ENCODE data around the gene MRPS6.

Gene MRPS6

DNA sequence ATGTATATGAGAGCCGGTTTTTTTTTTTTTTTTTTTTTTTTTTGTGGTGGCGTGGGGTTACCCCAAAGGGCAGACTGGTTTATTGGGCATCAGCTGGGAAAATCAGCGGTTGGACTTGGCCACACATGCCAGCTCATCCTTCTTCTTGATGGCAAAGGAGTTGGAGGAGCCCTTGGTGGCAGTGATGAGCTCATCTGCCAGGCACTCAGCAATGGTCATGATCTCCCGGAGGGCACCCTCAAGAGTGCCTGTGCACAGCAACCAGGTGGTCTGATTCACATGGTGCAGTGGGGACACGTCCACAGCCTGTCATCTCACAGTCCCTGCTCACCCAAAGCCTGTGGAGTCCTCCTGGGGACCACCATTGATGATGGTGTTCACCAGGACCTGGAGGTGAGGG is 62.0 kb downstream of the MRPS6 start:
- DNase-seq: peak; percentile 56

DNA sequence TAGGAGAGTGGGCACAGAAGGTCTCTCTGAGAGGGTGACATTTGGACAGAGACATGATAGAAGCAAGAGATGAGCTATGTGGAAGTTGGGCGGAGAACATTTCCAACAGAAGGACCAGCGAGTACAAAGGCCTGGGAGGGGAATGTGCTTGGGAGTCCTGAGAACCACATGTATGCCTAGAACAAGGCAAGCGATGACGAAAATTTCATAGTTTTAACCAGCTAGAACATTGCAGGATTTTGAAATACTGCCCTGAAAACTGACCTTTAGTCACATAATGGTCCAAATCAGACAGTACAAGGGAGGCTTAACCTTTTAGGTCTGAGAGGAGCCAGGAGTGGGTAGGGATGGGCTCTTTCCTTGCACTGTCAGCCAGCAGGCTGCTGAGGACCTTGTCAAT is 68.0 kb downstream of the MRPS6 start:
- DNase-seq: no peak

DNA sequence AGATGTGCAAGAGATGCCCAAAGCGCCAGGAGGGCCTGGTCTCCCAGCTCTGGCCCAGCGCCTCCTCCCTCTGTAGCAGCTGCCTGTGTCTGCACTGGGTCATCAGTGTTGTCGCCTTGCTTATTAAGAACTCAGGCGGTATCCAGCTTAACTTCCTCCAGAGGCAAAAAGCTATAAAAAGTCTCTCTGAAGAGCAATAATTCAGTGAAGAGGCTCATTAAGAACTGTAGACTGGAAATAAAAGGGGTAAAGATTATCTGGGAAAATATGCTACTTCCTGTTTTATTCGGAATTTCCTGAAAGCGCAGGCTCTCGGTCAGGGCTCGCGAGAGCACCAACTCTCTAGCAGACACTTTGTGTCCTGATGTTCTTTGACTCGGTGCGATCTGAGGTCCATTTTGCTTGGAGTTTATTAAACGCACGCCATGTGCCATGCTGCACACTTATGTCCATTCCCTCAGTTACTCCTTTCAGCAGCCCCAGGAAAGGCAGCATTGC is 70.4 kb downstream of the MRPS6 start:
- no peak for DNase-seq

GRCh38 chr21:34144224-34144623 is 70.8 kb downstream of the MRPS6 start:
- DNase-seq: no peak

- no peak for DNase-seq
Observed at GRCh38 chr21:34147792-34148418, 74.5 kb downstream of the MRPS6 start.

DNA sequence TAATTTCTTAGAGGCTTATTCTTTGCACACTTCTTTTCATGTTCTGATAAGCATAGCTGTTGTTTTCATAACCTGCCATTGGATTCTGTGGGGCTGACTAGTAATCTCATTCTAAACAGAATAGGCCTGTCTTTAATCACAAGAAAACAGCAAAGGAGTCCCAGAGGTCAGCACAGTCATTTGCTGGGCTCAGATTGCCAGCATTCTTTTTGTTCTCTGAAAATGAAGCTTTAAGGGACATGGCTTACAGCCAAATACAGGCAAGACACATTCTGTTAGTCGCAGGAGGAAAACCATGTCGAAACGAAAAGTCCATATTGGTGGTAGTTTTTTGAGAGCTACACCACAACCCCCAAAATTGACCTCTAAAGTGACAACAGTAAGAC is 75.0 kb downstream of the MRPS6 start:
- no peak for DNase-seq

DNA sequence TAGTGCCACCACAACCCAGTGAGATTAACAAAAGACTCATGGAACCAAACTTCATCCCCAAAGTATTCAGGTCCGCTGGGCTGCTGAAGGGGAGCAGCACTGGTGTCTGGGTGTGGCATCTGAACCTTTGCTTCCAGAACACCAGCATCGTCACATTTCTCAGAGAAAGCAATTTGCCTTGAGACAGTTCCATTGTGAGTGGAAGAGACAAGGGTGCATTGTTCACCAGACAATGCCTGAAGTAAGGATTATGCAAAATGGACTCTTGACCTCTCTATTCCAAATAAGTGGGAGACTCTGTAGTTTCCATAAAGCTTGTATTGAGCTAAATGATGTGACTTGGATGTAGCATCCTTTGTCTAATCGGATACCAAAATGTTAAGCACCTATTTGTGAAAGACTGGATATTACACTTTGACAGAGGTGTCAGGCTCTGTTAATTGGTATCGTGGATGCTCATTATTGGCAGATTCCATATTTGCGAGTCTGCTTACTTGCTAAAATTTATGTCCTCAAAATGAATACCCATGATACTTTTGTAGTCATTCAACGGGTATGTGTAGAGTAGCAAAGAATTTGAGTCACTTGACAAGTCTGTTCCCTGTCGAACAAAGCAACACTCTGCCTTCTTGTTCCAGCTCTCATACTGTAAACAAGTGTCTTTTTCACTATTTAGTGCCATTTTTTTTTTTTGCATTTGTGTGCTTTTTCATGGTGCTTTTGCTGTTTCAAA is 75.6 kb downstream of the MRPS6 start:
- DNase-seq: no peak

DNA sequence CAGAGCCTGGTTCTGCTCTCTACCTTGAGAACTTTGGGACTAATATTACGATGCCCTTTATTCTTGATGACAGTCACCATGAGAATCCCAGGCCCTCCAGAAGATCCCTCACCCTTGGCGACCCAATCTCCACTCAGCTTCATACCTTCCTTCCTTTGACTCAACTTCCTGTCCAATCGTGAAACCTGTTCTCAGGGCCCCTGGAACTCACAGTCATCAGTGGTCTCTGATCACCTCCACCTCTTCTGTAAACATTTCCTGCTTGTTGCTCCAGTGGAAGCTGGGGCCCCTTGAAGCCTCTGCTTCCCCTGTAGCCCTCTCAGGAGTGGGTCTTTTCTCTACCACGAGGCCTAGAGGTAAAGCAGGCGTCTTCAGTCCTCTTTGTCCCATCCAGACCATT is 79.1 kb downstream of the MRPS6 start:
- DNase-seq: no peak

GRCh38 chr21:34154878-34155277 is 81.5 kb downstream of the MRPS6 start:
- no peak for DNase-seq

DNA sequence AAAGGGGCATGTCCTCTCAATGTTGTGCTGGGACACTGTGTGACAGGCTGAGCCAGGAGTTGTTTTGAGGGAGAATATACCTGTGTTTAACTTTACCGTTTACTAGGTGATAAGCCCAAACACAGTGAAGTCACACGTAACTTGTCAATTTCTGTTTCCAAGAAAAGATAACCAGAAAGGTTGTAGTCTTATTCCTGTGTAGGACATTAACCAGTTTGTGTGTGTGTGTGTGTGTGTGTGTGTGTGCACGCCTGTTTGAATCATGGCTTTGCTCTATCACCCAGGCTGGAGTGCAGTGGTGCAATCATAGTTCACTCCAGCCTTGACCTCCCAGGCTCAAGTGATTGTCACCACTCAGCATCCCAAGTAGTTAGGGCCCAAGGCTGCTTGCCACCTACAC is 83.6 kb downstream of the MRPS6 start:
- DNase-seq: no peak

DNA sequence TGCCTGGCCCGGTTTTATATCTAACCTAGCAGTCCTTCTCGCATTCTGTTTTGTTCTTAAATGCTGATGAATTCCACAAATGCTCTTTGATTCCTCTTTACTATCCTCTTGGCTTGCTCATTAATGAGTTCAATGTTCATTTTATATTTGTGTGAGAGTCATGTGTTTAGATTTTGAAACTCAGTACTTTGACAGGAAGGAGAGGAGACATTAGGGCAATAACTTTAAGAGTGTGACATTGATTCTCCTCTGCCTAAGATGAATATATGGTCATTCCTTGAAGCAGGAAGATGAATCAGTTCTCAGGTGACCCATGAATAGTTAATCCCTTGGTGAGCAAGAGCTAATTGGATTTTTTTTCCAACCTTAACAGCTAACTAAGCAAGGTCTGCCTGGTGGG is 84.1 kb downstream of the MRPS6 start:
- DNase-seq: no peak

GRCh38 chr21:34158866-34159835 is 85.8 kb downstream of the MRPS6 start:
- no peak for DNase-seq

DNA sequence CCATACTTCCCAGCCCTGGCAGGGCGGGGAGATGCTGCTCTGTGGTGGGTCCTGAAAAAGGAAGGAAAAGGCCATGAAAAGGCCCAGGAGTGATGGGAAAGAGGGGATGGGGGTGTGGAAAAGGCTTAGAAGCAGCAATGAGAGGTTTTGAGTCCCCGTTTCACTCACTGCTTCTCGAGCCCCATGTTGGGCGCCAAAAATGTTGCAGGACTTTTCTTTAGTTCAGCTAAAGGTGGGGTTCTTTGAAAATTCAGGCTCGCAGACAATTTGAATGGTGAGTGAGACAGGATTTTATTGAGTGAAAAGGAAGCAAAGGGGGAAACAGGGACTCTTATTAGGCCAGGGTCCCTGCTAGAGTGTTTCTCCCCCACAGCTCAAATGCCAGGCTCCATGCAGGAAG is 93.1 kb downstream of the MRPS6 start:
- no peak for DNase-seq

GRCh38 chr21:34170886-34171285 is 97.5 kb downstream of the MRPS6 start:
- no peak for DNase-seq

DNA sequence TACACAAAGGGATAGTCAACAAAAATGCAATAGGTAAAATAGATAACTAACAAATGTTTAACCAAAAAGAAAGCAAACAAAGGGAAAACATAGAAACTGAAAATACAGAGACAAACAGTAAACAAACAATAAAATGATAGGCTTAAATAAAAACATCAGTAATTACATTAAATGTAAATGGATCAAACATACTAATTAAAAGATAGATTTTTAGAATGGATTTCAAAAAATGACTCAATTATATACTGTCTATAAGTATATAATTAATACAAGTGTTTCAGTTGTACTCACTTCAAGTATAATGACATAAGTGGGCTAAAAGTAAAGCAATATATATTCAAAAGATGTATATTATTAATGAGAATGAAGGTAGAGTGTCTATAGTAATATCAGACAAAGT is 101.1 kb downstream of the MRPS6 start:
- DNase-seq: no peak

- no peak for DNase-seq
Observed at GRCh38 chr21:34176448-34176847, 103.1 kb downstream of the MRPS6 start.

DNA sequence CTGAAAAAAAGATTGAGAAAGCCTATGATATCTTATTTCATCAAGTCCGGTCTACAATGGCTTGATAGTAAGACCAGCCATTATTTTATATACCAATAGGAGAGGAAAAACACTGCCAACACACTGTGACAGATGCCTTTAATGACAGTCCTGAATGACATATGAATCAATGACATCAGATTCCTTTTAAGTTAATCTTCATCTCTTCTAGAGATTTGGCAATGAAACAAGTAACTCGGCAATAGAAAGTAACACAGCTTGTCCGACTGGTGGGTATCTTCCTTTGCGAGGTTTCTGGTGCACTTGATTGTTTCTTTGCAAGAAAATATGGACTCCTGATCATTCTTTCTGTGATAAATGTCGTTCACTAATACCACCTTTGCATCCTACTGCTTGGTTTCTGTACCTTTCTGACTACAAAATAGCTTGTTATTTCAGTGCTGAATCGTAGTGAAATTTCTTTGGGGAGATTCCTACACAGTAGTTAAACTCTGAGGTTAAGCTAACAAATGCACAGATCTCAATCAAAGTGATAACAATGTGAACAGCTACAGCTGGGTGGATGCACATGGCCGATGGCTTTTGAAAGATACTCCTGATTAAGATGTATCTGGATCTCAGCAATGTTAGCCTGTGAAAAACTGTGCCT is 104.7 kb downstream of the MRPS6 start:
- no peak for DNase-seq

DNA sequence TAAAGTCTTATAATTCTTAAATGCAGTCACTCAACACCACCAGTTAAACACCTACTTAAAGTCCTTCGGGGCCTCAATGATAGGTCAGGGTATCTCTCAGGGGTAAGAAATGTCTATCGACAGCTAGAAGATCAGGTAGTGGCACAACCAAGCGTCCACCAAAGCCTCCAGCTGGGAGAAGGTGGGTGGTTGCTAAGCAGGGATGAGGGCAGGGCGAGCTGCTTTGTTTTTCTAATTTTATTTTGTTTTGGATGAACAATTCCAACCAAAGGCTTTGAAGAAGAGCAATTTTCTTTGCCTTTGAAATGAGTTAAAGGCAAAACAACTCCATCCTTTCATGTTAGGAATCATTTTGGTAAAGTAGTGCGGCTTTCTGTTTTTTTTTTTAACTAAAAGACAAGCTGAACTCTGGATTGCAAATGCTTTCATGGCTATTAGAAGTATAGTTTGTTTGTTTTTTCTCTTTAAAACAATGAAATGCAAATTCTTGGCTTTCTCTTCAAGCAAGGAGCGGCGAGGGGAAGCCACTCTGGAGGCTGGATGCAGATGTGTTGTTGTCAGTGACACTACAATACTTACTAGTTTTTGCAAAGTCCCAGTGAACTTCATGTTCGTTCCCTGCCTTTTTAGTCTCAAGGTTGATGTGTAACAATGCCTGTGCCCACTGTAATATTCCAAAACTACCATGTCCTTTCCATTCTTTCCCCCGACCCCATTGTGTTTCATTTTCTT is 106.0 kb downstream of the MRPS6 start:
- DNase-seq: no peak

GRCh38 chr21:34180407-34180806 is 107.0 kb downstream of the MRPS6 start:
- no peak for DNase-seq

DNA sequence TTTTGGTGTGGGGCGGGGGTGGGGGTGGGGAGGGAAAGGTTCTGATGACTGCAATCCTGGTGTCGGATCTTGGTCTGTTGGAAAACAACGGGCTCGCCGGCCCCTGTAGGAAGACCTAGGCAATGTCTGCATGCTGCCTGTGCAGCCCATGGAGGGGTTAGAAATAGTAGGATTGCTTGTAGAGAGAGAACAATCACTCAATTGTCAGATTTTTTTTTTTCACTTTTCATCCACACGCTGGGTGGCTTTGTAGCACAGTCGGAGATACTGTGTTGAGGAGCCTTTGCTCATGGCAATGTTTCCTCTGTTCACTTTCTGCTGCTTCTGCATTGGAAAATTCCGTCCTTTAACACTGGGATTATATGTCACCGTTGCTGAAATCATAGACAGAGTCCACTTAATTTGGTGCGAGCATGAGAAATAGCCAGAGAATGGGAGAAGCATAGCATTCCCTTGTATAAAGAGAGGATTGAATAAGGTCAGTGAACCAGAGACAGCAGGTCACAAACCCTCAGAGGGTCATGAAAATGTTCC is 107.5 kb downstream of the MRPS6 start:
- no peak for DNase-seq

DNA sequence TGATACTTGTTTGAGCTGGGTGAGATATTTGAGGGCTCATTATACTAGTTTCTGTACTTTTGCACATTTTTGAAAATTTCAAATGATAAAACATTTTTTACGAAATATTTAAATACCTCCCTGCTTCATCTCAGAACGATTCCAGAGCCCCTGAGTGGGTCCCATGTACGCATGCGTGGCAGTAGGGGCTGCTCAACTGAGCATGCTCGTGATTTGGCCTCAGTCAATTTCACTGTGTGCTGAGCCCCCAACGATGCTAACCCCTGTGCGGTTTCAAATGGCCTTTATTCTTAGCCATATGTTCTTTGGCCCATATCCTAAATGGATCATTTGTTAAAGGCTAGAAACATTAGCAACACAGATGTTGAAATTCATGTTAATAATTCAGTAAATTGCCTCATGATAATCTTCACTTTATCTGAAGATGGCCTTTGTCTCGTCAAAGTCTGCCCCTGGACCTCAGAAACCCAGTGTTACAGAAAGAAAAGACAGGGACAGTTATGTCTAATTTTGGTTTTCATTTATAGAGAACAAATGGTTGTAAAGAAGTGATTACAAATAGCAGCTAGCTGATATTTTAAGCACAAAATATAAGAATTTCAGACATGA is 108.2 kb downstream of the MRPS6 start:
- no peak for DNase-seq

DNA sequence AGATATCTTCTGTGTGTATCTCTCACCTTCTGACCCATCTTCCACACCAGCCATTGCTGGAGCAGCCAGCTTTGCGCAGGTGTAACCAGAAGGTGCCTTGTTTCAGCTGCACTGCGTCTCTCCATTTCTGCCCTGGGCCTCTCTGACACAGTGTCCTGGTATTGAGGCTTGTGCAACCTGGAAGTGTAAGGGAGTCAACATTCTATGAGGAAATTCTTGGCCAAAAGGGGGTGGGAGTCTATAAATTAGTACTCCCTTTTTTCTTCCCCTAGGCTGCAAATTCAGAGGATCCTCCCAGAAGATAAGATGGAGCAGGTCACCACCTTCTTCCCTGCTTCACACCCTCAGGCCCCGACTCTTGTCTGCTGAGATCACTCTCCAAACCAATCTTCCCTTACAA is 109.1 kb downstream of the MRPS6 start:
- DNase-seq: no peak
